Measurements from ENCODE around the gene TCP11L1.

- no peak for TF ChIP-seq CTCF (IDR thresholded peaks at IDR 0.05)
- no peak for TF ChIP-seq POLR2AphosphoS5 (IDR thresholded peaks at IDR 0.05)
- TF ChIP-seq POLR2A (IDR thresholded peaks at IDR 0.05; ENCODE audit: low read depth), result no peak
- no peak for TF ChIP-seq EP300 (IDR thresholded peaks at IDR 0.05)
Observed at GRCh38 chr11:33018840-33019239, 20.5 kb upstream of the TCP11L1 start.
